ENCODE results near the gene MRPL58. TPM values are rescaled to one million over a fixed set of nuclear protein-coding genes. Genes with fewer than 3 reads are reported as not detected.
"Not testable (repeated sequence)": the region's sequence is repeated elsewhere in the genome, so short reads cannot be mapped to it uniquely, and the experiment has no call there.

Gene MRPL58
- total RNA-seq = 77.8 and 78.1 TPM in 2 replicates

- Mint-ChIP-seq H3K4me3 (peak within 1 kb of the TSS; percentile 95), H3K36me3 (ENCODE audit: low read depth) (peaks cover 18% of the 10 kb centered on the region), H3K4me1 (ENCODE audit: low read depth) (peaks cover 17% of the 10 kb centered on the region), H3K27ac (peak within 1 kb of the TSS; percentile 88), H3K9me3 (no peaks in the 10 kb centered on the region), H3K27me3 (ENCODE audit: insufficient read depth) (no peaks in the 10 kb centered on the region)
- intact Hi-C loops (cut with micrococcal nuclease) = loop anchor here (1.0 kb wide), 5 partner anchors 23 to 249 kb away; partner anchors contain the start of genes CDR2L, GGA3 and MRPS7
- DNase-seq (ENCODE audit: low spot score) = peak; percentile 75
Observed at GRCh38 chr17:75012346-75013091, at the start of gene MRPL58. Gene MRPL58 (plus strand): TSS chr17:75012670. CDS start chr17:75012687, 17 bp downstream.

DNA sequence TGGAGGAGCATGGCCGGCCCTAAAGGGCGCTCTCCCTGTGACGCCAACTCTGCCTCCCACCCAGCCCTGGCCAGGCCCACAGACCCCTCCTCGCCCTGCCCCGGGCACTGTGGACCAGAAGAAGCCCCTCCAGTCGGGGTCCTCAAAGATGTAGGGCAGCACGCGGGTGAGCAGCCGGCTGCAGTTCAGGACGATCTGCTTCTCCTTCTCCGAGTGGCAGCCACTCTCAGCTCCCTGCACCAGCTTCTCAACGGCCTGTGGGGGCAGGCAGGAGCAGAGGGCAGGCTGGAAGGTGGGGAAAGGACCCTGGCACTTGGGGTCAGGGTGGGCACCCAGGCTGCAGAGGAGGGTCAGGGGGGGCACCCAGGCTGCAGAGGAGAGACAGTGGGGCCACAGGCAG lies 48.8 kb upstream of the MRPL58 start:
- Mint-ChIP-seq H3K36me3 (ENCODE audit: low read depth) (no peaks in the 10 kb centered on the region), H3K4me3 (no peak overlapping the region), H3K9me3 (no peaks in the 10 kb centered on the region), H3K4me1 (ENCODE audit: low read depth) (no peaks in the 10 kb centered on the region), H3K27ac (no peak overlapping the region), H3K27me3 (ENCODE audit: insufficient read depth) (no peaks in the 10 kb centered on the region)
- no peak for DNase-seq (ENCODE audit: low spot score)
- intact Hi-C loops (cut with micrococcal nuclease) = loop anchor here (5.0 kb wide), 1 partner anchor 144 kb away; the partner anchor contains the start of gene ARMC7

DNA sequence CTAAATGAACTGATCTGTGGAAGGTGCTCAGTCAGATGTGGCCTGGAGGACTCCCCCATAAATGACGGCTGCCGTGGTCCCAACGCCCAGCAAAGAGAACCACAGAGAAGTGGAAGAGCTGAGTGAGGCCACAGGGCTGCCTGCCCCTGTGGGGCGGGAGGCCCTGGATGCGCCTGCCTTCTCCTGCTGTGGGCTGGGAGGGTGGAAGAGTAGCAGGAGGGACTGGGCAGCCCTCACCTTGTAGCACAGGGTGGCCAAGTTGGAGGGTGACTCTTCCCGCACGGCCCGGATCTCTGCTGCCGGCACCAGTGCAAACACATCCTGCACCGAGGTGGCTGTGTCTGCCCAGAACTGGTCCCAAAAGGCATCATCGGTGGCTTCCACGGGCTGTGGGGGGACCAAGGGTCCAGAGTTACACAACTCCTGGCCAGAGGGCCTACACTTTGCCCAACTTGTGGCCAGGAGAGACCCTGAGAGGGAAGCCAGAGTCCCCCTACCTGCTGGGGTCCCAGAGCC lies 48.2 kb upstream of the MRPL58 start:
- Mint-ChIP-seq H3K4me1 (ENCODE audit: low read depth) (no peaks in the 10 kb centered on the region), H3K27ac (no peak overlapping the region), H3K36me3 (ENCODE audit: low read depth) (no peaks in the 10 kb centered on the region), H3K9me3 (no peaks in the 10 kb centered on the region), H3K27me3 (ENCODE audit: insufficient read depth) (no peaks in the 10 kb centered on the region), H3K4me3 (no peak overlapping the region)
- intact Hi-C loops (cut with micrococcal nuclease) = loop anchor here (5.0 kb wide), 1 partner anchor 143 kb away; the partner anchor contains the start of gene ARMC7
- no peak for DNase-seq (ENCODE audit: low spot score)

DNA sequence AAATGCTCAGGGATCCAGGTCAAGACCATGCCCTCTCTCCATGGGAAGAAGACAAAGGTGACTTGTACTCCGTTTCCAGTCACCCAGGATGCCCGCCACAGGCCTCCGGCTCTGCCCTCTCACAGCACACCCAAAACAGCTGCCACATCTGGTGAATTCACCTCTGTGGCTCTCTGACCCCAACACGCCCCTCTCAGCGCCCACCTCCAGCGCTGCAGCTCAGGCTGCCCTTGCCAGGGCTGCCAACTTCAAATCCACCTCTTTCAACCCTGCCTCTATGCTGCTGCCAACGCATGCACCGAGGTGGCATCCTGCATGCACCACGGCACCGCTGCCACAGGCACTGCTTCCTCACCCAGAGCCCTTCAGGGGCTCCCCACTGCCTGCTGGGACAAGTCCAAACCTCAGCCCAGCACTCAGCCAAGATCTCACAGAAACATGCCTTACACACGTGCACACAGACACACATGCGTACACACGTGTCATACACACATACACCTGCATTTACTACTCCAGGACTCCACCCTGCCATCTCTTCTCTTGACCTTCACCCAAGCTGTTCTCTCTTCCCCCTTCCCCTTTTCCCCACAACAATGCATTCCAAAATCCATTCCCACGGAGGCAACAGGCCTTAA lies 47.4 kb upstream of the MRPL58 start:
- Mint-ChIP-seq H3K27me3 (ENCODE audit: insufficient read depth) (peaks cover 2% of the 10 kb centered on the region), H3K4me3 (no peak overlapping the region), H3K4me1 (ENCODE audit: low read depth) (no peaks in the 10 kb centered on the region), H3K9me3 (no peaks in the 10 kb centered on the region), H3K36me3 (ENCODE audit: low read depth) (no peaks in the 10 kb centered on the region), H3K27ac (no peak overlapping the region)
- DNase-seq (ENCODE audit: low spot score) = no peak
- intact Hi-C loops (cut with micrococcal nuclease) = loop anchor here (5.0 kb wide), 1 partner anchor 142 kb away; the partner anchor contains the start of gene ARMC7

DNA sequence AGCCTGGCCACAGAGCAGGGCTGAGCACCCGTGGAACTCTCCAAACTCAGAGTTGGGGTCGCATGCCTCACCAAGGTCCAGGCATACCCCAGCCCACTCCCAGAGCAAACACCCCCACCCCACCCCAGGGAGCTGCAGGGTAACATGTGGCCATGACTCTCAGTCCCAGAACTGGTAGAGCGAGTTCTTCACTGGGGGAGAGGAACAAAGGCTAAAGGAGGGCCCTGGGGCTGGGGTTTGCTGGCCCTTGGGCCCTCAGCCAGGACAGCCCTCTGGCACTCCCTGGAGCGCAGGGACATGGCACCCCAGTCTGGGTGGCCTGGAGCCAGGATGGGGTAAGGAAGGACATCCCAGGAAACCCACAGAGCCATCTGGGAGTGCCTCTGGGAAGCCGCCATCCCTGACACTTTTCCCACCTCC lies 44.1 kb upstream of the MRPL58 start:
- no peak overlapping the region for H3K27ac Mint-ChIP-seq
- no peak for DNase-seq (ENCODE audit: low spot score)
- intact Hi-C loops (cut with micrococcal nuclease) = no loop called here
- peaks cover 28% of the 10 kb centered on the region for H3K27me3 Mint-ChIP-seq (ENCODE audit: insufficient read depth)
- H3K4me1 Mint-ChIP-seq (ENCODE audit: low read depth) = peaks cover 6% of the 10 kb centered on the region
- no peaks in the 10 kb centered on the region for H3K9me3 Mint-ChIP-seq
- no peaks in the 10 kb centered on the region for H3K36me3 Mint-ChIP-seq (ENCODE audit: low read depth)
- H3K4me3 Mint-ChIP-seq = no peak overlapping the region

DNA sequence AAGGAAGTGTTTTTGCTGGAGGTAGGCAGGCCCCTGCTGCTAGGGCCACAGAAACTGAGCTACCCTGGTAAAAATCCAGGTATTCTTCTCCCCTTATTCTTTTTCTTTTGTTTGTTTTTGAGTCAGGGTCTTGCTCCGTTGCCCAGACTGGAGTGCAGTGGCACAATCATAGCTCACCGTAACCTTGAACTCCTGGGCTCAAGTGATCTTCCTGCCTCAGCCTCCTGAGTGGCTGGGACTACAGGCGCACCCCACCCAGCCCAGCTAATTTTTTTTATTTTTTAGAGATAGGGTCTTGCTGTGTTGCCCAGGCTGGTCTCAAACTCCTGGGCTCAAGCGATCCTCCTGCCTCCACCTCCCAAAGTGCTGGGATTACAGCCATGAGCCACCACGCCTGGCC lies 43.0 kb upstream of the MRPL58 start:
- H3K4me1 Mint-ChIP-seq (ENCODE audit: low read depth); intact Hi-C loops (cut with micrococcal nuclease); H3K9me3 Mint-ChIP-seq; H3K27ac Mint-ChIP-seq; H3K36me3 Mint-ChIP-seq (ENCODE audit: low read depth); H3K4me3 Mint-ChIP-seq; DNase-seq (ENCODE audit: low spot score): not testable (repeated sequence)
- peaks cover 39% of the 10 kb centered on the region for H3K27me3 Mint-ChIP-seq (ENCODE audit: insufficient read depth)

DNA sequence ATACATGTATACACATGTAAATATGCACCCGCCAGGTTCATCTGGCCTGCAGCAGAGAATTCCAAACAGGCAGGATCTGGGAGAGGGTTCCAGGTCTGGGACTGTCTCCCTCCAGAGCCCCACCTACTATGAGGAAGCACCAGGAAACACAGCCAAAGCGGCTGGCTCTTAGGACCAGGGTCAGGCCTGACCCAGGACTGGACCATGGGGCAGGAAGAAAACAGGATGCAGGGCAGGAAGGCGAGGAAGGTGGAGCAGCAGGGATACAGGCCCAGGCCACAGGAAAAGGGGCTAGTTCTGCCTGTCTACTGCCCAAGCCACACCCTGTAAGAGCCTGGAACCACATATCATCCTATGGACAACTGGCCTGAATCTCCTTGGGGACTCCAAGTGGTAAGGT lies 42.1 kb upstream of the MRPL58 start:
- intact Hi-C loops (cut with micrococcal nuclease) = no loop called here
- no peak for DNase-seq (ENCODE audit: low spot score)
- H3K27me3 Mint-ChIP-seq (ENCODE audit: insufficient read depth) = peaks cover 47% of the 10 kb centered on the region
- peaks cover 6% of the 10 kb centered on the region for H3K4me1 Mint-ChIP-seq (ENCODE audit: low read depth)
- H3K4me3 Mint-ChIP-seq = no peak overlapping the region
- no peak overlapping the region for H3K27ac Mint-ChIP-seq
- no peaks in the 10 kb centered on the region for H3K36me3 Mint-ChIP-seq (ENCODE audit: low read depth)
- H3K9me3 Mint-ChIP-seq = no peaks in the 10 kb centered on the region

DNA sequence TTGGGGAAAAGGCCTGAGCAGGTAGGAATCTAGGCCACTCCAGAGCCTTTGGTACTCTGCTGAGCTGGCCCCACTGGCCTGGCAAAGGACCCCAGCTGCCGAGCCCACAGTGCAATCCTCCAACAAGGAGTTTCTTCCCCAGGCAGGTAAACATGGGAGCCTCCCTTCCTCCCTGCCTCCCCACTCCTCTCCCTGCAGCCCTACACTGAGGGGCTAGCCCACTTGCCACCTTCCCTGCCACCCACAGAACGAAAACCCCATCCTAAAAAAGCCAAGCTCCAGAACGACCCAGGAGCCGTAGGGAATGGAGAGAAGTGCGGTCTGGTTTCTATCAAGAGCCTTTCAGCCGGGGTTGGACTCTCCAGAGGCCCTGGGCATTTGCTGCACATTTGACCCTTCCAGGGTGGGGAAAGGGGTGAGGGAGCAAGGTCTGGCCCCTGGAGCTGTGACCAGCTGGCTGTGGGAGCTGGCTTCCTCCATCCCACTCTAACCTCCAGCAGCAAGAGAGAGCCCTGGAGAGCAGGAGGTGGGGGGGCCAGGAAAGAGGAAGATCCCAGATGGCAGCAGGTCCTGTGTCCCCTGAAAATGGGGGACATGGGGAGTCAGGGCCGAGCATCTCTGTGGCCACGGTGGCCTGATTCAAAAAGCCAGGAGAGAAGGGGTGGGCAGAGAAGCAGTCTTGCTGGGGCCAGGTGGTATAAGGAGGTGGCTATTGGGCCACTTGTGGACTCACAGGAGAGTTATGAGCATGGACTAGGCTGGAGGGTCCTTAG lies 41.2 kb upstream of the MRPL58 start:
- no peak for DNase-seq (ENCODE audit: low spot score)
- Mint-ChIP-seq H3K9me3 (no peaks in the 10 kb centered on the region), H3K27me3 (ENCODE audit: insufficient read depth) (peaks cover 52% of the 10 kb centered on the region), H3K4me3 (peak overlapping the region; percentile 54), H3K27ac (no peak overlapping the region), H3K36me3 (ENCODE audit: low read depth) (no peaks in the 10 kb centered on the region), H3K4me1 (ENCODE audit: low read depth) (peaks cover 6% of the 10 kb centered on the region)
- intact Hi-C loops (cut with micrococcal nuclease) = no loop called here

DNA sequence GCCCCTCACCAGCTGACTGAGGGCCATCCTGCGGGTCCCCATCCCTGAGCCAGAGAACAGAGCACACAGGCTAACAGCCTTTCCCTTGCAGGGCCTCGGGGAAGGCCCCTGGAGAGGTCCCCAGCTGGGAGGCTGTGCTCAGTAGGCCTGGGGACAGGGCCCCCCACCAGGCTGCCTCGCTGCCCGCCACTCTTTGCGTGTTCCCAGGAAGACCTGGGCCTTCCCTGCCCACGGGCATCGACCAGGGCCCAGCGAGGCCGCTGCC lies 40.7 kb upstream of the MRPL58 start:
- Mint-ChIP-seq H3K27ac (no peak overlapping the region), H3K36me3 (ENCODE audit: low read depth) (no peaks in the 10 kb centered on the region), H3K4me1 (ENCODE audit: low read depth) (peaks cover 6% of the 10 kb centered on the region), H3K27me3 (ENCODE audit: insufficient read depth) (peaks cover 52% of the 10 kb centered on the region), H3K4me3 (no peak overlapping the region), H3K9me3 (no peaks in the 10 kb centered on the region)
- intact Hi-C loops (cut with micrococcal nuclease) = loop anchor here (1.0 to 2.0 kb wide), 3 partner anchors 11 to 53 kb away; partner anchors contain the start of gene CDR2L
- DNase-seq (ENCODE audit: low spot score) = no peak

- Mint-ChIP-seq H3K4me3 (peak within 1 kb of the TSS; percentile 80), H3K27me3 (ENCODE audit: insufficient read depth) (peaks cover 52% of the 10 kb centered on the region), H3K9me3 (no peaks in the 10 kb centered on the region), H3K36me3 (ENCODE audit: low read depth) (no peaks in the 10 kb centered on the region), H3K4me1 (ENCODE audit: low read depth) (peaks cover 6% of the 10 kb centered on the region), H3K27ac (peak within 1 kb of the TSS; percentile 31)
- peak; percentile 54 for DNase-seq (ENCODE audit: low spot score)
- intact Hi-C loops (cut with micrococcal nuclease) = loop anchor here (1.0 to 2.0 kb wide), 3 partner anchors 10 to 52 kb away; partner anchors contain the start of gene CDR2L
Observed at GRCh38 chr17:74972107-74972972, 40.1 kb upstream of the MRPL58 start, which contains the start of gene HID1. Gene HID1 (minus strand): TSS chr17:74972759. CDS start chr17:74972656, 103 bp downstream.

GRCh38 chr17:74972973-74973328 lies 39.5 kb upstream of the MRPL58 start:
- Mint-ChIP-seq H3K27me3 (ENCODE audit: insufficient read depth) (peaks cover 53% of the 10 kb centered on the region), H3K9me3 (no peaks in the 10 kb centered on the region), H3K36me3 (ENCODE audit: low read depth) (no peaks in the 10 kb centered on the region), H3K4me3 (peak overlapping the region; percentile 80), H3K4me1 (ENCODE audit: low read depth) (peaks cover 6% of the 10 kb centered on the region), H3K27ac (peak overlapping the region; percentile 31)
- intact Hi-C loops (cut with micrococcal nuclease) = loop anchor here (1.0 to 2.0 kb wide), 3 partner anchors 9 to 52 kb away; partner anchors contain the start of gene CDR2L
- no peak for DNase-seq (ENCODE audit: low spot score)

GRCh38 chr17:74975943-74976342 lies 36.5 kb upstream of the MRPL58 start:
- Mint-ChIP-seq H3K9me3 (no peaks in the 10 kb centered on the region), H3K4me3 (no peak overlapping the region), H3K36me3 (ENCODE audit: low read depth) (no peaks in the 10 kb centered on the region), H3K27me3 (ENCODE audit: insufficient read depth) (peaks cover 63% of the 10 kb centered on the region), H3K27ac (no peak overlapping the region), H3K4me1 (ENCODE audit: low read depth) (peaks cover 7% of the 10 kb centered on the region)
- intact Hi-C loops (cut with micrococcal nuclease) = no loop called here
- no peak for DNase-seq (ENCODE audit: low spot score)

All from activated T-helper 1 cell treated with anti-CD3 and anti-CD28 coated beads, Interleukin-12 subunit alpha, Interleukin-12 subunit beta, Interleukin-2, Interleukin-4 antibody, amounts not matched to agents 30 ng/mL and 10 ng/mL and 1 ng/mL, durations not matched to agents 14 hours and 24 hours and 36 hours (primary cell).